Superior temporal gyrus (tissue), 1 donor: ENCODE data around the gene PYROXD2.
A peak's percentile ranks its signal among the peaks of the same experiment; 100 is the strongest.
"Not testable (repeated sequence)": the region's sequence is repeated elsewhere in the genome, so short reads cannot be mapped to it uniquely, and the experiment has no call there.

Source experiments
- DNase-seq: peaks from one replicate; pipeline ENCODE4 v3.0.0-alpha.2; 2016; ENCODE audit errors: extremely low spot score

PYROXD2 gene

GRCh38 chr10:98390406-98390805 is 24.6 kb downstream of the PYROXD2 start:
- no peak for DNase-seq

GRCh38 chr10:98389398-98389797 is 25.6 kb downstream of the PYROXD2 start:
- no peak for DNase-seq

- no peak for DNase-seq
These were observed 26.8 kb downstream of the PYROXD2 start for GRCh38 chr10:98388101-98388655.

- DNase-seq: no peak
These were observed 30.4 kb downstream of the PYROXD2 start for GRCh38 chr10:98384531-98385133.

GRCh38 chr10:98383869-98384268 is 31.1 kb downstream of the PYROXD2 start:
- DNase-seq: no peak

- not testable (repeated sequence) for DNase-seq
These were observed 31.8 kb downstream of the PYROXD2 start for GRCh38 chr10:98383134-98383667.

GRCh38 chr10:98382691-98383101 is 32.3 kb downstream of the PYROXD2 start:
- DNase-seq: no peak

- no peak for DNase-seq
These were observed 34.3 kb downstream of the PYROXD2 start for GRCh38 chr10:98380493-98381339.

- DNase-seq: no peak
These were observed 36.3 kb downstream of the PYROXD2 start for GRCh38 chr10:98378722-98379121.

- no peak for DNase-seq
These were observed 37.4 kb downstream of the PYROXD2 start for GRCh38 chr10:98377536-98377935.

- DNase-seq: no peak
These were observed 38.0 kb downstream of the PYROXD2 start for GRCh38 chr10:98377001-98377400.

GRCh38 chr10:98376485-98376884 is 38.5 kb downstream of the PYROXD2 start:
- no peak for DNase-seq

GRCh38 chr10:98374217-98374985 is 40.6 kb downstream of the PYROXD2 start:
- DNase-seq: no peak

- DNase-seq: no peak
These were observed 41.5 kb downstream of the PYROXD2 start for GRCh38 chr10:98373260-98374040.

- no peak for DNase-seq
These were observed 43.9 kb downstream of the PYROXD2 start for GRCh38 chr10:98370831-98371820.

GRCh38 chr10:98369801-98370200 is 45.2 kb downstream of the PYROXD2 start:
- DNase-seq: no peak

- DNase-seq: no peak
These were observed 46.3 kb downstream of the PYROXD2 start for GRCh38 chr10:98368644-98369043.

- DNase-seq: peak; percentile 74
These were observed 47.2 kb downstream of the PYROXD2 start for GRCh38 chr10:98367604-98368451.

GRCh38 chr10:98366062-98366530 is 48.9 kb downstream of the PYROXD2 start:
- DNase-seq: no peak
